ENCODE measurements around the gene ROR2. TPM values are rescaled to one million over a fixed set of nuclear protein-coding genes. Genes with fewer than 3 reads are reported as not detected.

Gene ROR2
- total and polyA plus RNA-seq, 2 experiments from 2014 or later: 8.1 to 18.8 TPM

- Histone ChIP-seq H3K79me2 (replicated peaks; ENCODE audit: insufficient read depth) (no peaks in the 10 kb centered on the region), H3K36me3 (ENCODE audit: insufficient read depth) (no peaks in the 10 kb centered on the region), H3K4me3 (no peak overlapping the region), H3K4me1 (ENCODE audit: insufficient read depth) (no peaks in the 10 kb centered on the region), H3K4me2 (no peak overlapping the region), H4K20me1 (replicated peaks; ENCODE audit: insufficient read depth) (no peaks in the 10 kb centered on the region), H3K9me2 (ENCODE audit: insufficient read depth) (0 out of 2 replicates have a peak, but pooled peaks cover 3% of the 10 kb centered on the region), H3K27me3 (ENCODE audit: insufficient read depth) (no peaks in the 10 kb centered on the region), H3K27ac (ENCODE audit: low read depth) (no peak overlapping the region), H3F3A (replicated peaks; ENCODE audit: low read depth) (no peaks in the 10 kb centered on the region), H2AFZ (no peak overlapping the region)
- H3K27ac Mint-ChIP-seq: no peak overlapping the region
- peaks cover 6% of the 10 kb centered on the region for H3K9me3 Mint-ChIP-seq
- no peaks in the 10 kb centered on the region; the same call in 2 of the 3 replicates for H3K4me1 Mint-ChIP-seq
- no peak overlapping the region for H3K4me3 Mint-ChIP-seq
- H3K27me3 Mint-ChIP-seq (ENCODE audit: insufficient read depth, low read depth, poor library complexity): peaks cover 4% of the 10 kb centered on the region
- no peak for DNase-seq (ENCODE audit: low spot score)
- H3K36me3 Mint-ChIP-seq (ENCODE audit: low read depth): no peaks in the 10 kb centered on the region; the same call in 2 of the 3 replicates
- TF ChIP-seq CREB1 (CRISPR knock-in tag; IDR thresholded peaks at IDR 0.05; ENCODE audit: low read depth): no peak
- TF ChIP-seq ZNF114 (CRISPR knock-in tag; IDR thresholded peaks at IDR 0.05): no peak
- TF ChIP-seq EZH2 (IDR thresholded peaks at IDR 0.05; ENCODE audit: low read depth, unreplicated experiment): no peak
- no peak for TF ChIP-seq CTCF (conservative IDR thresholded peaks at IDR 0.05; ENCODE audit: low read depth in 2 of 2)
- TF ChIP-seq ETS1 (IDR thresholded peaks at IDR 0.05): no peak
- no peak for TF ChIP-seq ZNF331 (CRISPR knock-in tag; IDR thresholded peaks at IDR 0.05; ENCODE audit: low read depth)
- no peak for TF ChIP-seq POLR2AphosphoS5 (IDR thresholded peaks at IDR 0.05; ENCODE audit: low read depth)
- TF ChIP-seq REST (IDR thresholded peaks at IDR 0.05; ENCODE audit: unreplicated experiment): no peak
- TF ChIP-seq EZH2phosphoT487 (IDR thresholded peaks at IDR 0.05; ENCODE audit: unreplicated experiment): no peak
- no peak for TF ChIP-seq NANOG (IDR thresholded peaks at IDR 0.05; ENCODE audit: borderline replicate concordance)
- ATAC-seq: no peak
Measured at GRCh38 chr9:91711755-91712601, 238.1 kb downstream of the ROR2 start.

Measured in GM23338 (cell line).